H1 (cell line): ENCODE results near the gene CEBPE. TPM values are rescaled to one million over a fixed set of nuclear protein-coding genes. Genes with fewer than 3 reads are reported as not detected.

Experiments
- CTCF ChIA-PET: fragments of 300-600 bp; sonication (Branson Sonifier 250); formaldehyde crosslinking; loops from one replicate; lab custom pipeline; 2021; ENCODE audit not compliant: partially characterized antibody; lab: Charles Lee
- POLR2A ChIA-PET: fragments of 300-600 bp; sonication (Branson Sonifier 250); formaldehyde crosslinking; loops from one replicate; lab custom pipeline; 2021; ENCODE audit warnings: inconsistent platforms; ENCODE audit not compliant: partially characterized antibody; lab: Charles Lee
- DNase-seq, 2 experiments: peaks; one replicate each; pipeline versions ENCODE4 v3.0.0 to v3.0.0-alpha.2; 2010 to 2022; ENCODE audit warnings: low spot score in 2 of 2, low read depth in 1 of 2, mixed read lengths in 1 of 2
- FAIRE-seq: peaks from 2 replicates; lab custom pipeline; 2011; peaks lifted over from hg19 to GRCh38; lab: Jason Lieb, UNC
- H2AFZ ChIP-seq: 2 replicates; pipeline ENCODE4 v1.8.1; 2012; ENCODE audit warnings: low read length, inconsistent platforms
- H2AK5ac ChIP-seq: 2 replicates; pipeline ENCODE4 v1.6.1; 2013; ENCODE audit warnings: low read depth, low read length
- H2BK120ac ChIP-seq: replicated peaks from 2 replicates; pipeline ENCODE3; 2013; ENCODE audit warnings: low read depth, low read length, inconsistent platforms
- H2BK12ac ChIP-seq: 2 replicates; pipeline ENCODE4 v1.6.1; 2013; ENCODE audit warnings: low read depth, low read length
- H2BK15ac ChIP-seq: 2 replicates; pipeline ENCODE4 v1.6.1; 2013; ENCODE audit warnings: low read length
- H2BK20ac ChIP-seq: 2 replicates; pipeline ENCODE4 v1.6.1; 2013; ENCODE audit warnings: low read length
- H2BK5ac ChIP-seq: 2 replicates; pipeline ENCODE4 v1.6.1; 2013; ENCODE audit warnings: low read depth, low read length
- H3K14ac ChIP-seq: 2 replicates; pipeline ENCODE4 v1.6.1; 2013; ENCODE audit warnings: inconsistent platforms; ENCODE audit not compliant: insufficient read length
- H3K18ac ChIP-seq: 2 replicates; pipeline ENCODE4 v1.6.1; 2013; ENCODE audit warnings: low read length; ENCODE audit errors: extremely low read depth
- H3K23ac ChIP-seq: 2 replicates; pipeline ENCODE4 v1.6.1; 2013; ENCODE audit warnings: inconsistent platforms; ENCODE audit not compliant: insufficient read length
- H3K23me2 ChIP-seq: 2 replicates; pipeline ENCODE4 v1.6.1; 2013; ENCODE audit warnings: low read depth, low read length
- H3K27ac ChIP-seq: 2 replicates; pipeline ENCODE4 v1.6.1; 2011; ENCODE audit warnings: low read depth, low read length, inconsistent platforms
- H3K27me3 ChIP-seq, 4 experiments: replicated peaks in 1 of 4; 1 replicate in 1 of 4; 2 replicates in 3 of 4; pipeline versions ENCODE4 v1.6.1 to v1.8.1; 2011 to 2013; ENCODE audit warnings: low read length in 3 of 4, mild to moderate bottlenecking in 3 of 4, inconsistent platforms in 2 of 4, mixed read lengths in 2 of 4, moderate library complexity in 1 of 4; ENCODE audit not compliant: control insufficient read depth in 3 of 4, insufficient read depth in 3 of 4; ENCODE audit errors: extremely low read depth in 1 of 4
- H3K36me3 ChIP-seq, 4 experiments: 2 replicates each; pipeline versions ENCODE4 v1.6.1 to v1.8.1; 2011 to 2013; ENCODE audit warnings: mild to moderate bottlenecking in 4 of 4, low read length in 3 of 4, moderate library complexity in 2 of 4, control low read depth in 1 of 4, inconsistent platforms in 1 of 4; ENCODE audit not compliant: insufficient read depth in 4 of 4, control insufficient read depth in 2 of 4
- H3K4ac ChIP-seq: replicated peaks from 2 replicates; pipeline ENCODE3; 2013; ENCODE audit warnings: low read length, low read depth, mixed read lengths, inconsistent platforms; ENCODE audit not compliant: insufficient read length
- H3K4me1 ChIP-seq, 4 experiments: replicated peaks in 1 of 4; 1 replicate in 1 of 4; 2 replicates in 3 of 4; pipeline versions ENCODE4 v1.6.1 to v1.8.1; 2011 to 2013; ENCODE audit warnings: low read length in 3 of 4, inconsistent platforms in 2 of 4, mixed read lengths in 1 of 4; ENCODE audit not compliant: insufficient read depth in 4 of 4, control insufficient read depth in 3 of 4
- H3K4me2 ChIP-seq, 2 experiments: 2 replicates each; pipeline versions ENCODE4 v1.6.1 to v1.8.1; 2011 to 2013; ENCODE audit warnings: low read depth in 2 of 2, low read length in 2 of 2, control low read depth in 1 of 2, inconsistent platforms in 1 of 2, mild to moderate bottlenecking in 1 of 2; ENCODE audit not compliant: insufficient read depth in 1 of 2
- H3K4me3 ChIP-seq, 4 experiments: fragments of 200-600, 300-600 bp in 1 of 4; sonication (generic), shearing (Covaris generic), sonication (Bioruptor Twin) in 1 of 4; 2 replicates each; pipeline versions ENCODE4 v1.5.1 to v1.8.1; 2011 to 2016; ENCODE audit warnings: low read length in 4 of 4, low read depth in 3 of 4, control low read depth in 2 of 4, inconsistent platforms in 2 of 4, mild to moderate bottlenecking in 2 of 4, mixed read lengths in 1 of 4, moderate library complexity in 1 of 4; ENCODE audit not compliant: insufficient read depth in 2 of 4; ENCODE audit errors: extremely low read depth in 1 of 4
- H3K56ac ChIP-seq: replicated peaks from 2 replicates; pipeline ENCODE3; 2013; ENCODE audit warnings: low read depth, mild to moderate bottlenecking, mixed read lengths, low read length, inconsistent platforms; ENCODE audit not compliant: insufficient read length
- H3K79me1 ChIP-seq: 2 replicates; pipeline ENCODE4 v1.6.1; 2013; ENCODE audit warnings: low read depth, low read length, control low read depth
- H3K79me2 ChIP-seq, 2 experiments: 2 replicates each; pipeline versions ENCODE4 v1.6.1 to v1.8.1; 2012 to 2013; ENCODE audit warnings: low read length in 2 of 2, mild to moderate bottlenecking in 2 of 2, inconsistent platforms in 1 of 2; ENCODE audit not compliant: insufficient read depth in 2 of 2, control insufficient read depth in 1 of 2
- H3K9ac ChIP-seq, 4 experiments: replicated peaks in 1 of 4; 1 replicate in 1 of 4; 2 replicates in 3 of 4; pipeline versions ENCODE4 v1.6.1 to v1.8.1; 2011 to 2013; ENCODE audit warnings: low read depth in 3 of 4, low read length in 3 of 4, control low read depth in 2 of 4, mild to moderate bottlenecking in 2 of 4, moderate library complexity in 2 of 4, inconsistent platforms in 1 of 4; ENCODE audit errors: extremely low read depth in 1 of 4
- H3K9me3 ChIP-seq, 2 experiments: 2 replicates each; pipeline versions ENCODE4 v1.6.1 to v1.8.1; 2012 to 2013; ENCODE audit warnings: mild to moderate bottlenecking in 2 of 2, moderate library complexity in 2 of 2, control low read depth in 1 of 2, inconsistent platforms in 1 of 2, low read depth in 1 of 2, low read length in 1 of 2, mixed read lengths in 1 of 2; ENCODE audit not compliant: insufficient read depth in 2 of 2
- H4K20me1 ChIP-seq, 2 experiments: replicated peaks in 1 of 2; 2 replicates each; pipeline versions ENCODE3 to v1.8.1; 2011 to 2013; ENCODE audit warnings: inconsistent platforms in 2 of 2, low read length in 2 of 2, mild to moderate bottlenecking in 1 of 2; ENCODE audit not compliant: insufficient read depth in 2 of 2, control insufficient read depth in 1 of 2
- H4K5ac ChIP-seq: 2 replicates; pipeline ENCODE4 v1.6.1; 2013; ENCODE audit warnings: low read length, low read depth, mixed read lengths, inconsistent platforms; ENCODE audit not compliant: insufficient read length
- H4K8ac ChIP-seq: 2 replicates; pipeline ENCODE4 v1.8.0; 2013; ENCODE audit warnings: mild to moderate bottlenecking, moderate library complexity, low read length, inconsistent platforms; ENCODE audit not compliant: insufficient read depth; ENCODE audit errors: extremely low read depth
- H4K91ac ChIP-seq: replicated peaks from 2 replicates; pipeline ENCODE3; 2013; ENCODE audit warnings: low read length, mixed read lengths, inconsistent platforms; ENCODE audit not compliant: insufficient read length
- ATF2 ChIP-seq: IDR thresholded peaks from 2 replicates; pipeline ENCODE4 v1.6.1; 2012; ENCODE audit warnings: low read length, inconsistent platforms
- ATF3 ChIP-seq: IDR thresholded peaks from 2 replicates; pipeline ENCODE4 v1.6.1; 2011; ENCODE audit warnings: low read depth, mild to moderate bottlenecking, low read length; ENCODE audit not compliant: insufficient read depth
- CBX8 ChIP-seq: fragments of 300-800, 300-1000 bp; sonication (generic); IDR thresholded peaks from 2 replicates; pipeline ENCODE4 v1.7.1; 2016; ENCODE audit warnings: low read depth, low read length, borderline replicate concordance
- FOSL1 ChIP-seq: IDR thresholded peaks from 2 replicates; pipeline ENCODE4 v1.6.1; 2011; ENCODE audit warnings: mild to moderate bottlenecking, low read depth, low read length, moderate library complexity; ENCODE audit not compliant: insufficient read depth
- HDAC6 ChIP-seq: IDR thresholded peaks from one replicate; pipeline ENCODE4 v1.7.1; 2012; ENCODE audit warnings: low read depth, mild to moderate bottlenecking, inconsistent platforms, low read length, moderate library complexity
- JUND ChIP-seq: IDR thresholded peaks from 2 replicates; pipeline ENCODE4 v1.6.1; 2011; ENCODE audit warnings: mild to moderate bottlenecking, improper control_type of control experiment, low read length
- MAX ChIP-seq: IDR thresholded peaks from 2 replicates; pipeline ENCODE4 v1.6.1; 2012; ENCODE audit warnings: inconsistent platforms
- RFX5 ChIP-seq: IDR thresholded peaks from 2 replicates; pipeline ENCODE4 v1.6.1; 2011; ENCODE audit warnings: low read depth, low read length, improper control_type of control experiment, borderline replicate concordance
- RNF2 ChIP-seq: fragments of 200-900, 300-1000 bp; sonication (generic); IDR thresholded peaks from 2 replicates; pipeline ENCODE4 v1.7.1; 2016; ENCODE audit warnings: borderline replicate concordance, low read depth, mild to moderate bottlenecking, antibody characterized with exemption, low read length; ENCODE audit not compliant: poor library complexity, severe bottlenecking; ENCODE audit errors: missing control alignments
- SIRT6 ChIP-seq: IDR thresholded peaks from one replicate; pipeline ENCODE4 v1.7.1; 2012; ENCODE audit warnings: low read length, inconsistent platforms
- SP2 ChIP-seq: IDR thresholded peaks from 2 replicates; pipeline ENCODE4 v1.6.1; 2012; ENCODE audit warnings: mild to moderate bottlenecking, low read length, inconsistent platforms
- WGBS, 2 experiments: shearing (Covaris generic) in 1 of 2; methylation state at CpG; one replicate each; pipeline versions ENCODE4 v1.1.6 to v1.1.7; 2013 to 2015; ENCODE audit warnings: low lambda C conversion rate in 2 of 2, mixed read lengths in 2 of 2, inconsistent platforms in 1 of 2, low coverage in 1 of 2, missing lambda C conversion rate in 1 of 2; ENCODE audit not compliant: insufficient replicate concordance in 2 of 2, insufficient coverage in 1 of 2, insufficient read length in 1 of 2; ENCODE audit errors: extremely low coverage in 1 of 2, missing lambda C conversion rate in 1 of 2; 5-methylcytosine and 5-hydroxymethylcytosine counted together
- polyA plus RNA-seq, 7 experiments: library from polyadenylated mRNA; depleted of rRNA in 3 of 7; stranded (reverse) in 5 of 7; unstranded in 2 of 7; fragments of >200 nt in 5 of 7; fragments of 200-250 nt in 2 of 7; gene quantifications; 1 replicate in 5 of 7; 2 replicates in 1 of 7; 4 replicates in 1 of 7; pipeline versions ENCODE4 v1.2.1 to v1.2.3, GENCODE V29; 2011 to 2013; ENCODE audit warnings: missing spikeins in 2 of 7, mixed read lengths in 2 of 7
- total RNA-seq: library from RNA; stranded (reverse); fragmentation: NEBNext Ultra II Directional; extraction: Animal tissue kit (Norgen Biotek cat#: 25700); gene quantifications from 2 replicates; pipeline ENCODE4 v1.2.1, GENCODE V29; 2021

CEBPE gene
- total and polyA plus RNA-seq, 2 of the 8 experiments (the other 6 are each of a cell fraction or from before 2014, with no cell fraction given) = 0.05 TPM; not detected in 1

GRCh38 chr14:23093526-23093925 lies 25.5 kb downstream of the CEBPE start:
- Histone ChIP-seq H3K27ac (no peak overlapping the region), H3K79me2 (peaks cover 19 to 70% of the 10 kb centered on the region in 2 experiments), H2BK20ac (no peak overlapping the region), H3K23me2 (peaks cover 5% of the 10 kb centered on the region; the same call in 1 of the 2 replicates), H3K14ac (no peak overlapping the region), H2BK12ac (no peak overlapping the region), H3K36me3 (peaks cover 32 to 55% (median 46%) of the 10 kb centered on the region in 4 experiments), H3K79me1 (peaks cover 12% of the 10 kb centered on the region), H3K4ac (no peak overlapping the region), H4K20me1 (peaks cover 9 to 11% of the 10 kb centered on the region in 2 experiments), H3K56ac (no peak overlapping the region), H3K23ac (no peak overlapping the region), H2AFZ (no peak overlapping the region), H3K27me3 (no peaks in the 10 kb centered on the region), H3K4me1 (no peaks in the 10 kb centered on the region; a peak in 3 of 7 replicates), H3K9me3 (no peaks in the 10 kb centered on the region), H2BK15ac (no peak overlapping the region), H4K5ac (no peak overlapping the region), H2AK5ac (no peak overlapping the region), H3K18ac (no peak overlapping the region), H2BK120ac (no peak overlapping the region), H3K4me3 (peak overlapping the region; percentile 92 to 97 (median 96); a peak in 7 of 8 replicates), H3K4me2 (peak overlapping the region; percentile 91 to 92), H2BK5ac (no peak overlapping the region), H4K91ac (no peak overlapping the region), H4K8ac (no peak overlapping the region), H3K9ac (no peak overlapping the region)
- CTCF ChIA-PET = interaction anchor here (0.7 to 2.9 kb wide), 8 partner anchors 8 to 107 kb away, joined by 3 to 23 read pairs (median 5); no protein-coding TSS in a partner anchor
- no peak for FAIRE-seq
- no peak for DNase-seq
- POLR2A ChIA-PET = interaction anchor here (1.4 to 3.2 kb wide), 11 partner anchors 9 to 174 kb away, joined by 3 to 36 read pairs (median 8); partner anchors contain the start of genes AJUBA and RBM23
- WGBS, 2 experiments = 95% methylated on average over 2 of the region's 2 CpGs; no CpG with 5 or more reads in 1 of the 2 experiments
- TF ChIP-seq MAX (no peak), FOSL1 (no peak), HDAC6 (no peak), RNF2 (no peak), CBX8 (no peak), SP2 (no peak), RFX5 (no peak), ATF3 (no peak), SIRT6 (no peak), ATF2 (no peak), JUND (no peak)
